ENCODE results near the gene HACD3. TPM values are rescaled to one million over a fixed set of nuclear protein-coding genes. Genes with fewer than 3 reads are reported as not detected.

HACD3 gene
- polyA plus RNA-seq, 1 of the 3 experiments (the other 2 are of a cell fraction), result 45.7 TPM

GRCh38 chr15:65528461-65529060 is 1.7 kb upstream of the HACD3 start:
- Histone ChIP-seq H2AFZ (ENCODE audit: low read depth) (no peak overlapping the region), H3K4me2 (no peak overlapping the region), H3K9me2 (no peaks in the 10 kb centered on the region), H3K36me3 (replicated peaks in 1 of 2; ENCODE audit: control insufficient read depth in 1 of 2, insufficient read depth in 2 of 2, low read length in 1 of 2) (no peaks in the 10 kb centered on the region), H3K27ac (ENCODE audit: low read depth in 2 of 2, low read length in 1 of 2) (no peak overlapping the region), H3K9ac (no peak overlapping the region), H3K4me3 (ENCODE audit: low read depth in 2 of 2, low read length in 1 of 2) (no peak overlapping the region), H3K27me3 (ENCODE audit: insufficient read depth) (no peaks in the 10 kb centered on the region), H3K79me2 (ENCODE audit: insufficient read depth) (peaks cover 33% of the 10 kb centered on the region), H3K4me1 (ENCODE audit: control insufficient read depth in 1 of 2, insufficient read depth in 2 of 2, low read depth in 1 of 2, low read length in 1 of 2) (peaks cover 3 to 30% of the 10 kb centered on the region in 2 experiments; a peak in 2 of 4 replicates), H3F3A (replicated peaks; ENCODE audit: insufficient read depth) (peaks cover 10% of the 10 kb centered on the region), H3K9me3 (no peaks in the 10 kb centered on the region), H4K20me1 (ENCODE audit: insufficient read depth) (peaks cover 20% of the 10 kb centered on the region)
- ChIA-PET CTCF (no interaction called here), POLR2A (no interaction called here)
- no peak for DNase-seq
- TF ChIP-seq FOXM1 (IDR thresholded peaks at IDR 0.05; ENCODE audit: low read depth) (no peak), RAD21 (IDR thresholded peaks at IDR 0.05; ENCODE audit: low read length) (no peak), EZH2phosphoT487 (IDR thresholded peaks at IDR 0.05; ENCODE audit: borderline replicate concordance, low read depth) (no peak), MEF2A (IDR thresholded peaks at IDR 0.05; ENCODE audit: borderline replicate concordance, low read depth) (no peak), RXRA (IDR thresholded peaks at IDR 0.05; ENCODE audit: borderline replicate concordance, low read depth) (no peak), JUND (IDR thresholded peaks at IDR 0.05) (no peak), RFX5 (IDR thresholded peaks at IDR 0.05; ENCODE audit: low read length) (no peak)
- TF ChIP-seq, protein P1, sequence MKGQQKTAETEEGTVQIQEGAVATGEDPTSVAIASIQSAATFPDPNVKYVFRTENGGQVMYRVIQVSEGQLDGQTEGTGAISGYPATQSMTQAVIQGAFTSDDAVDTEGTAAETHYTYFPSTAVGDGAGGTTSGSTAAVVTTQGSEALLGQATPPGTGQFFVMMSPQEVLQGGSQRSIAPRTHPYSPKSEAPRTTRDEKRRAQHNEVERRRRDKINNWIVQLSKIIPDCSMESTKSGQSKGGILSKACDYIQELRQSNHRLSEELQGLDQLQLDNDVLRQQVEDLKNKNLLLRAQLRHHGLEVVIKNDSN (IDR thresholded peaks at IDR 0.05; ENCODE audit: borderline replicate concordance, low read depth), result no peak
- TF ChIP-seq, protein P2, sequence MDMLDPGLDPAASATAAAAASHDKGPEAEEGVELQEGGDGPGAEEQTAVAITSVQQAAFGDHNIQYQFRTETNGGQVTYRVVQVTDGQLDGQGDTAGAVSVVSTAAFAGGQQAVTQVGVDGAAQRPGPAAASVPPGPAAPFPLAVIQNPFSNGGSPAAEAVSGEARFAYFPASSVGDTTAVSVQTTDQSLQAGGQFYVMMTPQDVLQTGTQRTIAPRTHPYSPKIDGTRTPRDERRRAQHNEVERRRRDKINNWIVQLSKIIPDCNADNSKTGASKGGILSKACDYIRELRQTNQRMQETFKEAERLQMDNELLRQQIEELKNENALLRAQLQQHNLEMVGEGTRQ (IDR thresholded peaks at IDR 0.05; ENCODE audit: borderline replicate concordance, low read depth, low read length), result no peak
- TF ChIP-seq, protein P3, sequence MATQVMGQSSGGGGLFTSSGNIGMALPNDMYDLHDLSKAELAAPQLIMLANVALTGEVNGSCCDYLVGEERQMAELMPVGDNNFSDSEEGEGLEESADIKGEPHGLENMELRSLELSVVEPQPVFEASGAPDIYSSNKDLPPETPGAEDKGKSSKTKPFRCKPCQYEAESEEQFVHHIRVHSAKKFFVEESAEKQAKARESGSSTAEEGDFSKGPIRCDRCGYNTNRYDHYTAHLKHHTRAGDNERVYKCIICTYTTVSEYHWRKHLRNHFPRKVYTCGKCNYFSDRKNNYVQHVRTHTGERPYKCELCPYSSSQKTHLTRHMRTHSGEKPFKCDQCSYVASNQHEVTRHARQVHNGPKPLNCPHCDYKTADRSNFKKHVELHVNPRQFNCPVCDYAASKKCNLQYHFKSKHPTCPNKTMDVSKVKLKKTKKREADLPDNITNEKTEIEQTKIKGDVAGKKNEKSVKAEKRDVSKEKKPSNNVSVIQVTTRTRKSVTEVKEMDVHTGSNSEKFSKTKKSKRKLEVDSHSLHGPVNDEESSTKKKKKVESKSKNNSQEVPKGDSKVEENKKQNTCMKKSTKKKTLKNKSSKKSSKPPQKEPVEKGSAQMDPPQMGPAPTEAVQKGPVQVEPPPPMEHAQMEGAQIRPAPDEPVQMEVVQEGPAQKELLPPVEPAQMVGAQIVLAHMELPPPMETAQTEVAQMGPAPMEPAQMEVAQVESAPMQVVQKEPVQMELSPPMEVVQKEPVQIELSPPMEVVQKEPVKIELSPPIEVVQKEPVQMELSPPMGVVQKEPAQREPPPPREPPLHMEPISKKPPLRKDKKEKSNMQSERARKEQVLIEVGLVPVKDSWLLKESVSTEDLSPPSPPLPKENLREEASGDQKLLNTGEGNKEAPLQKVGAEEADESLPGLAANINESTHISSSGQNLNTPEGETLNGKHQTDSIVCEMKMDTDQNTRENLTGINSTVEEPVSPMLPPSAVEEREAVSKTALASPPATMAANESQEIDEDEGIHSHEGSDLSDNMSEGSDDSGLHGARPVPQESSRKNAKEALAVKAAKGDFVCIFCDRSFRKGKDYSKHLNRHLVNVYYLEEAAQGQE (IDR thresholded peaks at IDR 0.05; ENCODE audit: low read depth, low read length), result no peak
- TF ChIP-seq, protein P4, sequence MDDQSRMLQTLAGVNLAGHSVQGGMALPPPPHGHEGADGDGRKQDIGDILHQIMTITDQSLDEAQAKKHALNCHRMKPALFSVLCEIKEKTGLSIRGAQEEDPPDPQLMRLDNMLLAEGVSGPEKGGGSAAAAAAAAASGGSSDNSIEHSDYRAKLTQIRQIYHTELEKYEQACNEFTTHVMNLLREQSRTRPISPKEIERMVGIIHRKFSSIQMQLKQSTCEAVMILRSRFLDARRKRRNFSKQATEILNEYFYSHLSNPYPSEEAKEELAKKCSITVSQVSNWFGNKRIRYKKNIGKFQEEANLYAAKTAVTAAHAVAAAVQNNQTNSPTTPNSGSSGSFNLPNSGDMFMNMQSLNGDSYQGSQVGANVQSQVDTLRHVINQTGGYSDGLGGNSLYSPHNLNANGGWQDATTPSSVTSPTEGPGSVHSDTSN (IDR thresholded peaks at IDR 0.05), result no peak
- WGBS (ENCODE audit: low lambda C conversion rate), result 94% methylated on average over 20 of the region's 20 CpGs

Data from SK-N-SH (cell line).